ENCODE measurements around the gene B3GNT4.
"Not testable (repeated sequence)": the region's sequence is repeated elsewhere in the genome, so short reads cannot be mapped to it uniquely, and the experiment has no call there.

B3GNT4 gene

GRCh38 chr12:122206976-122207375 lies 3.5 kb downstream of the B3GNT4 start:
- no peak for DNase-seq (ENCODE audit: low read depth)
- H3K4me3 ChIP-seq (ENCODE audit: low read depth, low read length): no peak overlapping the region

- H3K4me3 ChIP-seq (ENCODE audit: low read depth, low read length): no peak overlapping the region
- no peak for DNase-seq (ENCODE audit: low read depth)
These were observed 3.9 kb downstream of the B3GNT4 start for GRCh38 chr12:122207391-122207790.

GRCh38 chr12:122208073-122208820 lies 4.7 kb downstream of the B3GNT4 start:
- DNase-seq (ENCODE audit: low read depth): no peak
- no peak overlapping the region for H3K4me3 ChIP-seq (ENCODE audit: low read depth, low read length)

- no peak overlapping the region for H3K4me3 ChIP-seq (ENCODE audit: low read depth, low read length)
- no peak for DNase-seq (ENCODE audit: low read depth)
These were observed 12.3 kb downstream of the B3GNT4 start for GRCh38 chr12:122215771-122216170.

GRCh38 chr12:122216445-122216844 lies 12.9 kb downstream of the B3GNT4 start:
- DNase-seq (ENCODE audit: low read depth): no peak

GRCh38 chr12:122225683-122226365 lies 22.3 kb downstream of the B3GNT4 start, which contains the start of gene DIABLO:
Gene DIABLO (minus strand): TSS chr12:122226052. CDS start chr12:122226014, 38 bp downstream.
- peak within 1 kb of the TSS; percentile 96 for H3K4me3 ChIP-seq (ENCODE audit: low read depth, low read length)
- DNase-seq (ENCODE audit: low read depth): peak; percentile 98

More at GRCh38 chr12:122216445-122216844, 12.9 kb downstream of the B3GNT4 start:
- H3K4me3 ChIP-seq (ENCODE audit: low read depth, low read length): no peak overlapping the region

GRCh38 chr12:122226366-122227125 lies 23.0 kb downstream of the B3GNT4 start:
- peak overlapping the region; percentile 43 for H3K4me3 ChIP-seq (ENCODE audit: low read depth, low read length)
- no peak for DNase-seq (ENCODE audit: low read depth)

- no peak overlapping the region for H3K4me3 ChIP-seq (ENCODE audit: low read depth, low read length)
- no peak for DNase-seq (ENCODE audit: low read depth)
These were observed 23.8 kb downstream of the B3GNT4 start for GRCh38 chr12:122227341-122227740.

GRCh38 chr12:122228092-122228491 lies 24.6 kb downstream of the B3GNT4 start:
- no peak overlapping the region for H3K4me3 ChIP-seq (ENCODE audit: low read depth, low read length)
- DNase-seq (ENCODE audit: low read depth): no peak

- H3K4me3 ChIP-seq (ENCODE audit: low read depth, low read length): no peak overlapping the region
- DNase-seq (ENCODE audit: low read depth): no peak
These were observed 27.3 kb downstream of the B3GNT4 start for GRCh38 chr12:122230798-122231197.

GRCh38 chr12:122232691-122233090 lies 29.2 kb downstream of the B3GNT4 start:
- no peak overlapping the region for H3K4me3 ChIP-seq (ENCODE audit: low read depth, low read length)

GRCh38 chr12:122235741-122236140 lies 32.2 kb downstream of the B3GNT4 start:
- no peak overlapping the region for H3K4me3 ChIP-seq (ENCODE audit: low read depth, low read length)

More at GRCh38 chr12:122232691-122233090, 29.2 kb downstream of the B3GNT4 start:
- no peak for DNase-seq (ENCODE audit: low read depth)

GRCh38 chr12:122238861-122239260 lies 35.4 kb downstream of the B3GNT4 start:
- H3K4me3 ChIP-seq (ENCODE audit: low read depth, low read length): no peak overlapping the region
- no peak for DNase-seq (ENCODE audit: low read depth)

More at GRCh38 chr12:122235741-122236140, 32.2 kb downstream of the B3GNT4 start:
- DNase-seq (ENCODE audit: low read depth): no peak

GRCh38 chr12:122243965-122244364 lies 40.5 kb downstream of the B3GNT4 start:
- DNase-seq (ENCODE audit: low read depth): no peak
- no peak overlapping the region for H3K4me3 ChIP-seq (ENCODE audit: low read depth, low read length)

GRCh38 chr12:122244565-122245371 lies 41.3 kb downstream of the B3GNT4 start:
- no peak overlapping the region for H3K4me3 ChIP-seq (ENCODE audit: low read depth, low read length)
- DNase-seq (ENCODE audit: low read depth): no peak

- H3K4me3 ChIP-seq (ENCODE audit: low read depth, low read length): no peak overlapping the region
These were observed 42.0 kb downstream of the B3GNT4 start for GRCh38 chr12:122245553-122245952.

GRCh38 chr12:122250047-122250446 lies 46.5 kb downstream of the B3GNT4 start:
- DNase-seq (ENCODE audit: low read depth): no peak

More at GRCh38 chr12:122245553-122245952, 42.0 kb downstream of the B3GNT4 start:
- DNase-seq (ENCODE audit: low read depth): no peak

GRCh38 chr12:122250536-122250935 lies 47.0 kb downstream of the B3GNT4 start:
- DNase-seq (ENCODE audit: low read depth): no peak
- H3K4me3 ChIP-seq (ENCODE audit: low read depth, low read length): no peak overlapping the region

More at GRCh38 chr12:122250047-122250446, 46.5 kb downstream of the B3GNT4 start:
- no peak overlapping the region for H3K4me3 ChIP-seq (ENCODE audit: low read depth, low read length)

GRCh38 chr12:122258462-122258861 lies 55.0 kb downstream of the B3GNT4 start:
- DNase-seq (ENCODE audit: low read depth); H3K4me3 ChIP-seq (ENCODE audit: low read depth, low read length): not testable (repeated sequence)

Data from skeletal muscle cell (primary cell).